ENCODE results near the gene COBL.
A peak's percentile ranks its signal among the peaks of the same experiment; 100 is the strongest.

The COBL gene

DNA sequence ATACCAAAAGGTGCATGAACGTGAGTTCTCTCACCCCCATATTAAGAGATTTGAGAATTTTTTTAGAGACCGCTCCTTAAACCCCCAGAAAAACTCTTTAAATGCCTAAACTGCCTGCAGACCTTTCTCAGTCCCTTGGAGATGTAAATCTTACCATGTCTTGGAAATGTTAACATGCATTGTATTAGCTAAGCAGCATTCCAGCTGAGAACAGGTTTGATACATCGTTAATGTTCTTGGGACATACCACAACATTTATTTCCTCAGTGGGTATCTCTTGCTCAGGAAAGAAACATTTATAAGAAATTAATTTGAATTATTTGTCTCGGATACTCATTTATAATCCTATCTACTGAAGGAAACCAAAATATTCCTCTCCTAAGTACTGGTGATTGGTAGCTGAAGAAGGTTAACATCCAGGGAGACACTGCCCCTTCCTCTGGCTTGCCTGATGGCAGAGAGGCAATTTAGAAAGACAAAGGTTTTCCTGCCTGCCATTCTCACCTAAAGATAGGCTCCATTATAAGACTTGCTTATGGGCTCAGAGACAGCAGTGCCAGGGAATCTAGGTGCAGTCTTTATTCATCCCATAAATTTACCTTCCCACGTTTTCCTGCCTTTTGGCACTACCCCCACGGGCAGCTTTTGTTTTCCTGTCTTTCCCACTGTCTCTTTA lies 141.2 kb downstream of the COBL start:
- 68% methylated on average over 3 of the region's 6 CpGs for WGBS (ENCODE audit: insufficient coverage)
- Histone ChIP-seq H3K27ac (ENCODE audit: insufficient read depth in 1 of 2, low read depth in 1 of 2, low read length in 2 of 2, poor library complexity in 1 of 2, severe bottlenecking in 2 of 2) (no peak overlapping the region), H3K27me3 (replicated peaks in 2 of 5; ENCODE audit: control insufficient read depth in 4 of 5, insufficient read depth in 5 of 5, low read length in 4 of 5) (peaks cover 0 to 14% (median 3%) of the 10 kb centered on the region in 5 experiments), H3K36me3 (ENCODE audit: control insufficient read depth in 4 of 4, insufficient read depth in 4 of 4, low read length in 3 of 4) (no peaks in the 10 kb centered on the region), H3K4me1 (ENCODE audit: control extremely low read depth in 1 of 4, control insufficient read depth in 4 of 4, insufficient read depth in 4 of 4, low read length in 3 of 4) (no peaks in the 10 kb centered on the region), H3K9me3 (ENCODE audit: control extremely low read depth in 1 of 5, control insufficient read depth in 4 of 5, insufficient read depth in 2 of 5, low read depth in 1 of 5, low read length in 4 of 5) (no peaks in the 10 kb centered on the region), H3K4me3 (ENCODE audit: control insufficient read depth in 1 of 7, extremely low read depth in 1 of 7, insufficient read depth in 4 of 7, low read depth in 2 of 7, low read length in 6 of 7) (no peak overlapping the region)
- no peak for DNase-seq
- ChIA-PET POLR2A (no interaction called here), CTCF (interaction anchor here (1.0 to 3.2 kb wide), 3 partner anchors 14 to 191 kb away, joined by 3 to 16 read pairs (median 3); no protein-coding TSS in a partner anchor)

DNA sequence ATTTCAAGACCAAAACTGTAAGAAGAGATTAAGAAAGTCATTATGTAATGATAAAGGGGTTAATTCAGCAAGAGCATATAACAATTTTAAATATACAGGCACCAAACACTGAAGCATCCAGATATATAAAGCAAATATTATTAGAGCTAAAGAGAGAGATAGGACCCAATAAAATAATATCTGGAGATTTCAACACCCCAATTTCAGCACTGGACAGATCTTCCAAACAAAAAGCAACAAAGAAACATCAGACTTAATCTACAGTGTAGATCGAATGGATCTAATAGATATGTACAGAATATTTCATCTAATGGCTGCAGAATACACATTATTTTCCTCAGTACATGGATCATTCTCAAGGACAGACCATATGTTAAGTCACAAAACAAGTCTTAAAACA lies 151.3 kb downstream of the COBL start:
- no CpG with 5 or more reads among the region's 1 CpG for WGBS (ENCODE audit: insufficient coverage)
- peaks cover 0 to 2% (median 0%) of the 10 kb centered on the region in 5 experiments for H3K27me3 ChIP-seq (replicated peaks in 2 of 5; ENCODE audit: control insufficient read depth in 4 of 5, insufficient read depth in 5 of 5, low read length in 4 of 5)
- CTCF ChIA-PET, result interaction anchor here (6.3 kb wide), 1 partner anchor 203 kb away, joined by 113 read pairs; no protein-coding TSS in a partner anchor
- H3K4me3 ChIP-seq (ENCODE audit: control insufficient read depth in 1 of 7, extremely low read depth in 1 of 7, insufficient read depth in 4 of 7, low read depth in 2 of 7, low read length in 6 of 7), result no peak overlapping the region
- no peaks in the 10 kb centered on the region for H3K36me3 ChIP-seq (ENCODE audit: control insufficient read depth in 4 of 4, insufficient read depth in 4 of 4, low read length in 3 of 4)
- H3K27ac ChIP-seq (ENCODE audit: insufficient read depth in 1 of 2, low read depth in 1 of 2, low read length in 2 of 2, poor library complexity in 1 of 2, severe bottlenecking in 2 of 2), result no peak overlapping the region
- no peak for DNase-seq
- H3K9me3 ChIP-seq (ENCODE audit: control extremely low read depth in 1 of 5, control insufficient read depth in 4 of 5, insufficient read depth in 2 of 5, low read depth in 1 of 5, low read length in 4 of 5), result peaks cover 0 to 5% (median 0%) of the 10 kb centered on the region in 5 experiments
- POLR2A ChIA-PET, result no interaction called here
- peaks cover 0 to 5% (median 1%) of the 10 kb centered on the region in 4 experiments for H3K4me1 ChIP-seq (ENCODE audit: control extremely low read depth in 1 of 4, control insufficient read depth in 4 of 4, insufficient read depth in 4 of 4, low read length in 3 of 4)

DNA sequence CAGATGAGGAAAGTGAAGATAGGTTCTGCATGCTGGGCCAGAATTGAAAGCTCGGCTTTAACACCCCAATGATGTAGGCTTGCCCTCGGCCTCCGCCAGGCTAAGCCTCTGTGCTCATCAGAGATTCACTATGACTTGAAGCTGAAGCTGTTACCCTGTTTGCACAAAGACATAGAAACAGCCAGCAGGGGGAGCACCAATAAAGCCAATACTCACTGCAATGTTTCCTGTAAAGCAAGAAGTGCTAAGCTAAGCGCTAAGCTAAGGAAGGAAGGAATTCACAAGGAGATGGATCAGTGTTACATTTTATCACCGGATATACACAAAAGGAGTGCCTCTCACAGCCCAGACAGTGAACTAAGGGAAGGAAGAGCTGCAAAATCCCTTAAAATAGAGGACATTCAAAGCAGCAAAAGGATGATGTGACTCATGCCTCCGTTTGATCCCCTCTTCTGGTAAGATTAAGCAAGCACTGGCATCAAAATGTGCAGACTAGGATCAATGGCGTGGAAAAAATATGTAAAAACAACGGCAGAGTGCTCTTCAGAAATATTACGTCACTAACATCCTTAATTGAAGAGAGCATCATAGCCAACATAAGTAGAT lies 153.8 kb downstream of the COBL start:
- WGBS (ENCODE audit: insufficient coverage), result 28% methylated on average over 7 of the region's 9 CpGs

DNA sequence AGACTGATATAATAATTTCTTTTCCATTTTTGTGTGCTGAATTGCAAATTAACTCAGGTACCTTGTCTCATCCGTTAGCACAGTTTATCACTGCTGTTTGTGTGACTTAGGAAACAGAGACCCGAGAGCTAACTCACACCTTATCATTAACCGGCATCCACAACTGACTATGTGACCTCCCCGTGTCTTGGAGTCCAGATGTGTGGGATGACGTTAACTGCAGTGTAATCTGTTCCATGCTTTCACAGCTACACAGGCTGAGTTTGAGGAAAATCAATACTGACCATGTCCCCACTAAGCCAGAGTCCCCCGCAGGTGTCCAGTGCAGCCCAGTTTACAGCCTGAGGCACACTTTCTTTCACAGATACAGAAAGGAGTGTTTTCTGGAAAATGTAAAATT lies 154.7 kb downstream of the COBL start:
- H3K36me3 ChIP-seq (ENCODE audit: control insufficient read depth in 4 of 4, insufficient read depth in 4 of 4, low read length in 3 of 4), result no peaks in the 10 kb centered on the region
- DNase-seq, result no peak
- POLR2A ChIA-PET, result no interaction called here
- CTCF ChIA-PET, result interaction anchor here (0.7 to 15.1 kb wide), 27 partner anchors 9 to 1069 kb away, joined by 3 to 152 read pairs (median 5); partner anchors contain the start of gene ZPBP
- H3K9me3 ChIP-seq (ENCODE audit: control extremely low read depth in 1 of 5, control insufficient read depth in 4 of 5, insufficient read depth in 2 of 5, low read depth in 1 of 5, low read length in 4 of 5), result peaks cover 0 to 5% (median 0%) of the 10 kb centered on the region in 5 experiments
- H3K27me3 ChIP-seq (replicated peaks in 2 of 5; ENCODE audit: control insufficient read depth in 4 of 5, insufficient read depth in 5 of 5, low read length in 4 of 5), result peaks cover 0 to 2% (median 0%) of the 10 kb centered on the region in 5 experiments
- H3K4me1 ChIP-seq (ENCODE audit: control extremely low read depth in 1 of 4, control insufficient read depth in 4 of 4, insufficient read depth in 4 of 4, low read length in 3 of 4), result peaks cover 3 to 23% (median 13%) of the 10 kb centered on the region in 4 experiments
- H3K27ac ChIP-seq (ENCODE audit: insufficient read depth in 1 of 2, low read depth in 1 of 2, low read length in 2 of 2, poor library complexity in 1 of 2, severe bottlenecking in 2 of 2), result no peak overlapping the region
- no peak overlapping the region for H3K4me3 ChIP-seq (ENCODE audit: control insufficient read depth in 1 of 7, extremely low read depth in 1 of 7, insufficient read depth in 4 of 7, low read depth in 2 of 7, low read length in 6 of 7)
- 100% methylated on average over 5 of the region's 6 CpGs for WGBS (ENCODE audit: insufficient coverage)

More for the DNA sequence above, 153.8 kb downstream of the COBL start:
- peak; percentile 85 to 91 (median 87) for DNase-seq
- H3K27ac ChIP-seq (ENCODE audit: insufficient read depth in 1 of 2, low read depth in 1 of 2, low read length in 2 of 2, poor library complexity in 1 of 2, severe bottlenecking in 2 of 2), result no peak overlapping the region
- H3K4me3 ChIP-seq (ENCODE audit: control insufficient read depth in 1 of 7, extremely low read depth in 1 of 7, insufficient read depth in 4 of 7, low read depth in 2 of 7, low read length in 6 of 7), result no peak overlapping the region
- H3K36me3 ChIP-seq (ENCODE audit: control insufficient read depth in 4 of 4, insufficient read depth in 4 of 4, low read length in 3 of 4), result no peaks in the 10 kb centered on the region
- peaks cover 0 to 2% (median 0%) of the 10 kb centered on the region in 5 experiments for H3K27me3 ChIP-seq (replicated peaks in 2 of 5; ENCODE audit: control insufficient read depth in 4 of 5, insufficient read depth in 5 of 5, low read length in 4 of 5)
- POLR2A ChIA-PET, result no interaction called here
- H3K4me1 ChIP-seq (ENCODE audit: control extremely low read depth in 1 of 4, control insufficient read depth in 4 of 4, insufficient read depth in 4 of 4, low read length in 3 of 4), result peaks cover under 1 to 18% (median 12%) of the 10 kb centered on the region in 4 experiments
- CTCF ChIA-PET, result interaction anchor here (0.6 to 15.1 kb wide), 35 partner anchors 8 to 1070 kb away, joined by 3 to 152 read pairs (median 3); partner anchors contain the start of gene ZPBP
- peaks cover 0 to 5% (median 0%) of the 10 kb centered on the region in 5 experiments for H3K9me3 ChIP-seq (ENCODE audit: control extremely low read depth in 1 of 5, control insufficient read depth in 4 of 5, insufficient read depth in 2 of 5, low read depth in 1 of 5, low read length in 4 of 5)

DNA sequence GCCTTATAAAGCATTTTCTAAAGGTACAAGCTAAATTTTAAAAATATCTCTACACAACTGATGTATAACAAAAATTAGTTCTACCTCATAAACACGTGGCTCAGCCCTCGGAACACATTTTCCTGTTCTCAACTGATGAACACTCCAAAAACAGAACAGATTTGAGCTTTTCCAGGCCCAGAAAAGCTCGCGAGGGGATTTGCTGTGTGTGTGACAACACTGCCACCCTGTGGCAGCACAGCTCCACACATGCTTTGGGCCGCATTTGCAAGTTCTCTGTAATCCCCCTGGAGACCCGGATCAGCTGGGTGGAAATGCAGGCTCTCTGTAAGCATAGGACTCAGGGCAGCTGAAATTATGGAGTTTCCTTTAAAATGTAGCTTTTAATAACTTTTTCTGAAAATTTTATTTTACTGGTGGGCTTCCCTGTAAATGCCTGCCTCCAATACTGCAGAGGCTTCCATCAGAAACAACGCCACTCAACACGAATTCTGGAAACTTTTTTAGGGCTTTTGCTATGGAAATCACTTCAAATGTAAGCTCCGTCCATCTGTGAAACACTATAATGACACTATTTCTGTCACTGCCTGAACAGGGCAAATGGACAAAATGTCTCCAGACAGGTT lies 155.5 kb downstream of the COBL start:
- Histone ChIP-seq H3K36me3 (ENCODE audit: control insufficient read depth in 4 of 4, insufficient read depth in 4 of 4, low read length in 3 of 4) (no peaks in the 10 kb centered on the region), H3K4me1 (ENCODE audit: control extremely low read depth in 1 of 4, control insufficient read depth in 4 of 4, insufficient read depth in 4 of 4, low read length in 3 of 4) (peaks cover 6 to 32% (median 17%) of the 10 kb centered on the region in 4 experiments), H3K27me3 (replicated peaks in 2 of 5; ENCODE audit: control insufficient read depth in 4 of 5, insufficient read depth in 5 of 5, low read length in 4 of 5) (peaks cover 0 to 2% (median 0%) of the 10 kb centered on the region in 5 experiments), H3K4me3 (ENCODE audit: control insufficient read depth in 1 of 7, extremely low read depth in 1 of 7, insufficient read depth in 4 of 7, low read depth in 2 of 7, low read length in 6 of 7) (no peak overlapping the region), H3K27ac (ENCODE audit: insufficient read depth in 1 of 2, low read depth in 1 of 2, low read length in 2 of 2, poor library complexity in 1 of 2, severe bottlenecking in 2 of 2) (no peak overlapping the region), H3K9me3 (ENCODE audit: control extremely low read depth in 1 of 5, control insufficient read depth in 4 of 5, insufficient read depth in 2 of 5, low read depth in 1 of 5, low read length in 4 of 5) (peaks cover 0 to 5% (median 0%) of the 10 kb centered on the region in 5 experiments)
- POLR2A ChIA-PET, result no interaction called here
- CTCF ChIA-PET, result interaction anchor here (0.6 to 15.1 kb wide), 40 partner anchors 8 to 1069 kb away, joined by 3 to 152 read pairs (median 4); partner anchors contain the start of gene ZPBP
- DNase-seq, result peak; percentile 79 to 90 (median 84)
- WGBS (ENCODE audit: insufficient coverage), result 29% methylated on average over 7 of the region's 9 CpGs

DNA sequence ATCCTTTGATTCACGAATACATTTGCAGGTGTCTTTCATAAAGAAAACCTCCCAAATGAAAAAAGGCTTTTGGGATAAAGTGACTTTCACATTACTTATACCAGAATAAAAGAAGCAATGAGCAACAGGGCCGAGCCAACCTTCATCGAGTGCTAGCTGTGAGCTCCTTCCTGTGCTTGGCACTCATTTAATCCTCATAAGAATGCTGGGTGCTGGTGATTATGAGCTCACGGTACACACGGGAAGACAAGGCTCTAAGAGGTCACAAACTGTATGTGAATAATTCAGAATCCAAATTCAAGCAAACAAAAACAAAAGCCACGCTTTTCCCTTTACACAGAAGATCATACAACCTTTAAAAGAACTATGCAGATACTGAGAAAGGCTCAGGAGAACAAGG lies 156.2 kb downstream of the COBL start:
- Histone ChIP-seq H3K9me3 (ENCODE audit: control extremely low read depth in 1 of 5, control insufficient read depth in 4 of 5, insufficient read depth in 2 of 5, low read depth in 1 of 5, low read length in 4 of 5) (peaks cover 0 to 5% (median 0%) of the 10 kb centered on the region in 5 experiments), H3K27ac (ENCODE audit: insufficient read depth in 1 of 2, low read depth in 1 of 2, low read length in 2 of 2, poor library complexity in 1 of 2, severe bottlenecking in 2 of 2) (no peak overlapping the region), H3K27me3 (replicated peaks in 2 of 5; ENCODE audit: control insufficient read depth in 4 of 5, insufficient read depth in 5 of 5, low read length in 4 of 5) (peaks cover 0 to 2% (median 0%) of the 10 kb centered on the region in 5 experiments), H3K36me3 (ENCODE audit: control insufficient read depth in 4 of 4, insufficient read depth in 4 of 4, low read length in 3 of 4) (no peaks in the 10 kb centered on the region), H3K4me1 (ENCODE audit: control extremely low read depth in 1 of 4, control insufficient read depth in 4 of 4, insufficient read depth in 4 of 4, low read length in 3 of 4) (peaks cover 6 to 37% (median 17%) of the 10 kb centered on the region in 4 experiments), H3K4me3 (ENCODE audit: control insufficient read depth in 1 of 7, extremely low read depth in 1 of 7, insufficient read depth in 4 of 7, low read depth in 2 of 7, low read length in 6 of 7) (no peak overlapping the region)
- WGBS (ENCODE audit: insufficient coverage), result 93% methylated on average over 3 of the region's 6 CpGs
- DNase-seq, result no peak
- ChIA-PET CTCF (interaction anchor here (0.6 to 15.1 kb wide), 37 partner anchors 9 to 1068 kb away, joined by 3 to 152 read pairs (median 4); partner anchors contain the start of gene ZPBP), POLR2A (no interaction called here)

Data from common myeloid progenitor, CD34-positive (primary cell).